Inferior parietal cortex (tissue), 1 donor: ENCODE measurements around the gene HSPG2.
"Not testable (repeated sequence)": the region's sequence is repeated elsewhere in the genome, so short reads cannot be mapped to it uniquely, and the experiment has no call there.

Source experiments
- DNase-seq: peaks from one replicate; pipeline ENCODE4 v3.0.0-alpha.2; 2016; ENCODE audit errors: extremely low spot score

HSPG2 gene

DNA sequence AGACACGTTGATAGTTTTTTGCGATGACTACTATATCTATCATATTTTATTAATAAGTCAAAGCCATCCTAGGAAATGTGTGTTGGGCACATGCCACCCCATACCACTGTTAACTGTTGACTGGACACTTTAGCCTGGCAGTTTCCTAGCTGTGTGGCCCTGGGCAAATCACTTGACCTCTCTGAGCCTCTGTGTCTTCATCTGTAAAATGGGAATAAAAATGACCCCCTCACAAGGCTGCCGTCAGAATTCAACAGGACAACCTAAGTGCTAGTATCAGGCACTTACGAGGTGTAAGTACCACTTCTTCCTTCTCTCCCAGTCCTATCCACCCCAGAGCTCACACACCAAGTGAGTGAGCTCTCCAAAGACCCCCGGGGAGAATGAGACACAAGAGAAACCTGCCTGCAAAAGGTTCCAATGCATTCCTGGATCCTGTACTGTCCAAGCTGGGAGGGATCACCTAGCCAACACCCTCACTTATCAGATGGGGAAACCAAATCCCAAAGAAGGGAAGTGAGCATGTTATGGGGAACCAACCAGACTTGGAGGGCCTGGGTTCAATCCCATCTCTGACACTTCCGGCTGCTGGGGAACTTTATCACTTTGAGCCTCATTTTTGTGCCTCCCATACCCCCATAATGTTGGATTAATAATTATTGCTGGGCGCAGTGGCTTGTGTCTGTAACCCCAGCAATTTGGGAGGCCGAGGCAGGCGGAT is 24.9 kb downstream of the HSPG2 start:
- no peak for DNase-seq

DNA sequence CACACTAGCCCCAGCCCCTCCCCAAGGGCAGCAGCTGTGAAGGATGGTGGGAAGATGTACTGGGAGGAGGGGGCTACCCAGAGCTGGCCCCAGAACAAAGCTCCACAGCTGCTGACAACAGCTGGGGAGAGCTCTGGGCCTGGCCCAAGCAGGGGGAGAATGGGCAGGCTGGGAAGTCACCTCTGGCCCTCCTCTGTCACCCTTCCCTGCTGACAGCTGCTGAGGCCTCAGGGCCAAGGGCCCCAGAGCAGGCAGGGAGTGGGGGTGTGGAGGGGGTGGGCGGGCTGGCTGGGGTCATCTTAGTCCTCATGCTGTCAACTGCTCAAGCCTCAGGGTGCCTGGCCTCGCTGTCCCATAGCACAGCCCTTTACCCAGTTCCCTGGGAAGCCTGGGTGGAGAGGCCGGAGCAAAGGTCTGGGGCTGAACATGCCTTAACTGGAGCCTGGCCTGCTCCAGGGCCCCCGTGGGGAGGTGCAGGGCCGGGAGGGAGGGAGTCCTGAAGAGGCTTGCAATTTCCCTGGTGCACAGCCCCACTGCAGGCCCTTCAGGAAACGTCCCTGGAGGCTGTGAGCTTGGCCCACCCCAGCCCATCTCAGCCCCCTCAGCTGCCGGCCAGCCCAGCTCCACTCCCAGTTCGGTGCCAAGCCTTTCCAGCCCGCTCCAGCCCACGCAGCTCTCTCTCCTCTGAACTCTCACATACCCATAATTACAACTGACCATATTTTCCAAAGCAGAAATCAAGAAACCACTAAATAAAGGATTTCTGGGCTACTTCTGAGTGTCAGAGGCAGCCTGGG is 25.7 kb downstream of the HSPG2 start:
- DNase-seq: no peak

DNA sequence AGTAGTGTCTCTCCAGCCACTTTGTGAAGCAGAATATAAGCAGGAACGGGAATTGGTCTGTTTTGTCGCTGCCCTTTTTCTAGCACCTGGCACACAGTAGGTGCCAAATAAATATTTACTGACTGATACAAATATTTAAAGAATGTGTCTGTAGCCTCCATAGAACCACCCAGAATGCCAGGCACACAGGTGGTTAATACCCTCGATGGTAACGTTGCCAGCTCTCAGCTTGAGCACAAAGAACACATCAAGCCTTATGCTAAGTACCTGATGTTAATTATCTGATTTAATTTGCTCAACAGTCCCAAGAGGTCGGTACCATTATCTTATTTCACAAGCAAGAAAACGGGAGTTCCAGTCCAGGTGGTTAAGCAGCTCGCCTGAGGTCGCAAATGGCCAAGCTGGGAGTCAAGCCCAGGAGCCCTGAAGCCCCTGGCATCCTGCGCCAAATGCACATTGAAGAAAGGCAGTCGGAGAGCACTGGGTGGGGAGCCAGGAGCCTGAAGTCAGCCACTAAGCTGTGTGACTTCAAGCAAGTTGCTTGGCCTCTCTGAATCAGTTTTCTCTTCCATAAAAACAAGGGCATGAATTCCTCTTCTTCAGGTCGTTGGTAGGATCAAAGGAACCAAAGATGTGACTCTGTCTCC is 26.4 kb downstream of the HSPG2 start:
- no peak for DNase-seq

DNA sequence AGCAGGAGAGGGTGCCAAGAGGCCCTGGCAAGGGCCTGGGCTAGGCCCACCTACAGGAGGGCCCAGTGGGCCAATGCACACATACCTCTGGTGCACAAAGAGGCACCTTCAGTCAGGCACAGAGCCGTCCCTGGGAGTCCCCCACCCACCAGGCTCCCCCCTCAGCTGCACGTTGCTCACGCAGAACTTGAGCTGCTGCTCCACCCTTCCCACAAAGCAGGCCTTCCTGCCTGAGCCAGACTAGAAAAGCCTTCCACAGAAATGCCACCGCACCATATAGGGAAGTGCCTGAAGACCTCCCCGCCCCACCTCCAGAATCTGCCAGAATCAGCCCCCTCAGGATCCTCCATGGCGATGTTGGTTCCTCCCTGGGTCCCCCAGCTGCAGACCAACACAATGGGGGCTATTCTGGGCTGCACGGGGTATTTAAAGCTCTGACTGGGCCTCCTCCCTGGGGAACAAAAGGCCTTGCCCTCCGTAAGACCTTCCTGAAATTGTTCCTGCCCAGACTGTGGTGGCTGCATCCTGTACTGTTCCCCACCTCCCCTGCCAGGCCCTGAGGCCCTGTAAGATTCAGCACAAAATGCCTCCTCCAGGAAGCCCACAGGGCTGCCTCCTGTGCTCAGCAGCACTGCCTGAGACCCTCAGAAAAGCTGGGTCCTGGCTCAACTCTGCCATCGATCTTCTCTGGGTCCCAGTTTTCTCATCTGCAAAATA is 27.2 kb downstream of the HSPG2 start:
- DNase-seq: no peak

DNA sequence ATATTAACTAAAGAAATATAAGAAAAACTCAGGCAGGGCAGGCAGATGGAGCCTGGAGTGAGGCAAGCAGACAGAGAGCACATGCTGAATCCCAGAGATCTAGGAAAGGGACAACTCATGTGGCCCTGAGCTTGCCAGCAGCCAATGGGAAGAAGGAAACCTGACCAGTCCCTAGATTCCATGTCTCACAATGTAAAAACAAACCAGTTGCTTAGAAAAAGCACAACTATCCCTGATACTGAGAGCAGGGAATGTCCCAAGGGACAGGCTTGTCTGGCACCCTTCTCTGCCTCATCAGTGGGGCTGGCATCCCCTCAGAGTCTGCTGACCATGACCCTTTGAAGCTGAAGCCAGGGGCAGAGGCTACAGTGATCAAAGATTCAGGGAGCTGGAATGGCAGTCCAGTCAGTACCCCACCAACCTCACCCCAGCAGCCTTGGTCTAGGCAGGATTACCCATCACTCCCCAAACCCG is 27.8 kb downstream of the HSPG2 start:
- DNase-seq: no peak

DNA sequence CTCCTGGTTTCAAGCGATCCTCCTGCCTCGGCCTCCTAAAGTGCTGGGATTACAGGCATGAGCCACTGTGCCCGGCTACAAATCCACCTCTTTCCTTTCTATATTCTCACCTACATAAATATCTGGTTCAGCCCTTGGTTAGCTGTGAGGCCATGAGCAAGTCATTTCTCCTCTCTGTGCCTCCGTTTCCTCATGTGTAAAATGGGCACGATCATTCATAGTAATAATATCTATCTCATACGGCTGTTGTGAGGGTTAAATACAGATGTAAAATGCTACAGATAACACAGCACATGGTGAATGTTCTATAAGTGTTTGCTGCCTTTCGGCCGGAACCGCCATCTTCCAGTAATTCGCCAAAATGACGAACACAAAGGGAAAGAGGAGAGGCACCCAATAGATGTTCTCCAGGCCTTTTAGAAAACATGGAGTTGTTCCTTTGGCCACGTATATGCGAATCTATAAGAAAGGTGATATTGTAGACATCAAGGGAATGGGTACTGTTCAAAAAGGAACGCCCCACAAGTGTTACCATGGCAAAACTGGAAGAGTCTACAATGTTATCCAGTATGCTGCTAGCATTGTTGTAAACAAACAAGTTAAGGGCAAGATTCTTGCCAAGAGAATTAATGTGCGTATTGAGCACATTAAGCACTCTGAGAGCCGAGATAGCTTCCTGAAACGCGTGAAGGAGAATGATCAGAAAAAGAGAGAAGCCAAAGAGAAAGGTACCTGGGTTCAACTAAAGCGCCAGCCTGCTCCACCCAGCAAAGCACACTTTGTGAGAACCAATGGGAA is 29.2 kb downstream of the HSPG2 start:
- not testable (repeated sequence) for DNase-seq

DNA sequence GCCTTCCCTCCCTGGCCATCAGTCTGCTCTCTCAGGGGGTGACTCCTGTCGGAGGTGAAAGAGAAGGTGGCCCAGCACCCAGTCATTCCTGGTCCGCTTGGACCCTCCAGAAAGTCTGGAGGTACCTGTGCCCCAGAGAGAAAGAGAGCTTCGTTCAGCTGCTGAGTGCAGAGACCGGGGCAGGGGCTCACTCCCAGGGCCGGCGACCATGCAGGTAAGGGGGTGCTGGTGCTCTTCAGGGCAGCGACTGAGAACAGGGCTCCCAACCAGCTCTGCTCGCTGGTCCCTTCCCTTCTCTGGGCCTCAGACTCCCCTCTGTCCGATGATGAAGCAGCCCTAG is 30.1 kb downstream of the HSPG2 start:
- DNase-seq: no peak

DNA sequence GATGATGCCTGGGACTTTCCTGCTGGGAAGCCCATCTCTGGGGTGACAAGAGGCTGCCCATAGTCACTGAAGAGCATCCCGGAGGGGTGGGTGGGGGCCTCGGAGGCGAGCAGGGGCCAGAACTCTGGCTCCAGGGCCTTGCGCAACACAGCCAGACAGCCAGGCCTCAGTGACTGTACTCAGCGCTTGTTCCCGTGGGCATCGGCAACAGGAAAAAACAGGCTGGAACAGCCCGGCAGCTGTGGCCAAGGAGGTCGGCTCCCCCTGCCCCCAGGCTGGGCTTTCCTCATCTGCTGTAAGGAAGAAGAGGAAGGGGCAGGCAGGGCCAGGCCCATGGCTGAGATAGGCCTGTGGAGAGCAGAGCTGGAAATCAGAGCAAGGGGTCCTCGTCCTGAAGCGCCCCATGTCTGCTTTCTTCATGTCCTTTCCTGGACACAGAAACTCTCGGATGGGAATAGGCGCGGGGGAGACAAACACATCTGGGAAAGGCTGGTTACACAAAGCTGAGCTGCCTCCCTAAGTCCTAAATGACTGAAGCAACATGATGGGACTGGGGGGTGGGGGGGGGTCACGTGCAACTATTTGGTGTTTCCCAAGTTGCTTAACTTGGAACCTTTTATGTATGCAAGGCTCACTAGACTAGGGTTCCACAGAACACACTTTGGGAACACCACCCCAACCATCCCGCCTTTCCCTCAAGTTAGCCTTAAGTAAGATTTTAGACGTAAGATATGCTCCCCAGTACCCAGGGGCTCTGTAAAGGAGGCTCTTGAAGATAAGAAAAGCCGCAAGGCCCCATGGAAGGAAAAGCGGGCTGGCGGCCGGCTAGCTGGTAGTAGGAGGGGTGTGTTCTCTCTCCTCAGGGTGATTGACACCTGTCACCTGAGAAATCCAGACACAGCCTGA is 30.7 kb downstream of the HSPG2 start:
- peak; percentile 41 for DNase-seq

DNA sequence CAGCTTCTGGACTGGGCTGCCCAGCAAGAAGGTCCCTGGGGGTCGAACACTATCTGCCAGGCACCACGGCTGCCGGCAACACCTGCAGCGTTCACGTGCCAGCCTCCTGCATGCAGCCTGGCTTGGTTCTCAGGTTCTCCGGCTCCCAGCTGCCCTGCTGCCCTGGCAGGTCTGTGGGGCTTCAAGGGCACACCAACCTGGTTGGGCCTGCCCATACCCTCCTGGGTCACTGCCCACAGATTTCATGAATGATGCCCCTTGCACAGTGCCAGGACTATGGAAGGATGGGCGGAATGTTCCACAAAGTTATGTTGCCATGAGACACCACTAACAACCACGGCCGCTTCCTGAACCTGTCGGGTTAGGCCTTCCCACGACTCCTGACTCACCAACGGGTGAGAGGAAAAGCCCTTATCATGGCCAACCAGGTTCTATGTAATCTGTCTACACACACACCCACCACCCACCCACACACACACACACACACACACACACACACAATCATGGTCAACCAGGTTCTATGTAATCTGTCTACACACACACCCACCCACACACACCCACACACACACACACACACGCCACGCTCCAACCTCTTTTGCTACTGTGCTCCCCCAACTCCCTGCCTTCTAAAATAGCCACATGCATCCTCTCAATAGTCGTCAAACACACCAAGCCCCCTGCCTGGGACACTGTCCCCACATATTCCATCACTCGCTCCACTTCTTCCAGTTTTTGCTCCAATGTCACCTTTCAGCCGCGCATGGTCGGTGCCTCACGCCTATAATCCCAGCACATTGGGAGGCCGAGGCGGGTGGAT is 32.2 kb downstream of the HSPG2 start:
- peak; percentile 56 for DNase-seq

DNA sequence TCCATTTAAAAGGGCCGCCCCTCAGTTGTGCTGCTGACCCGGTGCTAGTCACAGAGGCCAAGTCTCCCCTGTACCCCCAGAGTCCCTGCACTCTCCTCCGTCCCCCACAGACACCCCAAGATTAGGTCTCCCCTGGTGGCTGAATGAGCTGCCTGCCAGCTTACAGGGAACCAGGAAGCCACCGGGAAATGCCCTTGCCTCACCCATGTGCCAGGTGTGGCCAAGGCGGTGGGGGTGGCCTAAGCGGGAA is 32.7 kb downstream of the HSPG2 start:
- DNase-seq: no peak

DNA sequence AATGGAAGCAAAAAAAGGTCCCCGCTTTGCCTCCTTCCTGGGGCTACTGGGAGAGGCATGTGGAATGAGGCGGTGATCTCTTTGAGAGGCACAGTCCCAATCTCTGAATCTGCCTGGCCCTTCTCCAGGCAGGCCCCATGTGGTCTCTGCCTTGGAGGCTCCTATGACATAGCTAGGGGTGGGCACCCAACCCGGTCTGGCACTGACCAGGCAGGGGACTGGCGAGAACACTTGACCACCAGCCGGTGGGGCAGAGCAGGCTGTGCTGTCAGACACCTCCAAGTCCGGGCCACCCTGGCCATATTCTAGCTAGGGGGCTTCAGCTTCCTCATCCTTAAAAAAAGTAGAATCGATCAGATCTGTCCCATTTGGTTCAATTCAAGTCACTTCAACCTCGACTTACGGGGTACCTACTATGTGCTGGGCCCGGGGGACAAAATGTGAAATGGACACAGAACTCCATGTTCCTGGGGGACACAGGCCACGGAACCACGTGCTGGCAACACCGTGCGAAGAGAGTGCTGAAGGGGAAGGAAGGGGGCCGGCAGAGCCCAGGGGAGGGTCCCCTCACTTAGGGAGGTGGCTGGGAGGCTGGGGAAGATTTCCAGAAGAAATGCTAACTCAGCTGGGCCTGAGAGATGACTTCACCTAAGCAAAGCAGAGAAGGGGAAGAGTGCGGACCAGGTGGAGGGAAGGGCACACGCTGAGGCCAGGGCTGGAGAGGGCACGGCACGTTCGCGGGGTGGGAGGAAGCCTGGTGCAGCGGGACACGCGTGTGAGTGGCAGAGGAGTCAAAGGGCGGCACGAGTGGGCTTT is 33.3 kb downstream of the HSPG2 start:
- DNase-seq: no peak

DNA sequence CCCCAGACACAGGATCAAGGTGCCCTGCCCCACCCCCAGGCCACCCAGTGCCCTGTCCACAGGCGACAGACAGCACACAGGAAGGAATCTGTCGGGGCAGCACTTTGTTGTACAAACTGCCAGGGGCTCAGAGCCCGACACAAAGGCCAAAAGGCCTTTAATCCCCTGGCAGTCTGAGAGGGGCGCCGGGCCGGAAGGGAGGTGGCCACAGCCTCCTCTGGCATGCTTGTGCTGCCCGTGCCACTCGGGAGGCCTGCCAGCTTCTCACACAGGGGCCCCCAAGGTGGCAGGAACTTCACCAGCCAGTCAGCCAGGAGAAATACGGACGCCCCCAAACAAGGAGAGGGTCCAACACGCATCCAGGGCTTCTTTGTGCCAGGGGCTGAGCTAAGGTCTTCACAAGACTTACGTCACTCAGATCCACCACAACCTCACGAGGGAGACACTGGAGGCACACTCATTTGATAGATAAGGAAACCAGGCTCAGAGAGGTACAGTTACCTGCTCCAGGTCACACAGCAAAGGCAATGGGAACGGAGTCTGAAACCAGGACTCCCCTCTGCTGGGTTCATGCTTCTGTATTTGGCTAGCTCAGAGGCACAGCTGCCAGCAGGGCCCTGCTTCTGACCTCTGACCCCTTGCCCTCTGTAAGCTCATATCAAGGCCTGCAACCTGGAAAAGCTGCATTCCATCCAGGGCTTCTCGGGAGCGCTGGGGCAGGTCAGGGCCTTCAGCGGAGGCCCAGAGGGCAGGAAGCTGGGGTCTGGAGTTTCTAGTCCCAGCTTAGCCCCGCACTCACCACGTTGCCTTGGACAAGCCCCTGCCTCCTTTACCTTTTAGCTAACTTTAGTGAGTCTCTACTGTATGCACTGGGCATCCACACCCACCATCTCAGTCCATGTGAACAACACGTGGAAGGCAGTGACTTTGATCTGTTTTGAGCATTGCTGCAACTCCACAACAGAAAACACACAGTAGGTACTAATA is 34.8 kb downstream of the HSPG2 start:
- no peak for DNase-seq

DNA sequence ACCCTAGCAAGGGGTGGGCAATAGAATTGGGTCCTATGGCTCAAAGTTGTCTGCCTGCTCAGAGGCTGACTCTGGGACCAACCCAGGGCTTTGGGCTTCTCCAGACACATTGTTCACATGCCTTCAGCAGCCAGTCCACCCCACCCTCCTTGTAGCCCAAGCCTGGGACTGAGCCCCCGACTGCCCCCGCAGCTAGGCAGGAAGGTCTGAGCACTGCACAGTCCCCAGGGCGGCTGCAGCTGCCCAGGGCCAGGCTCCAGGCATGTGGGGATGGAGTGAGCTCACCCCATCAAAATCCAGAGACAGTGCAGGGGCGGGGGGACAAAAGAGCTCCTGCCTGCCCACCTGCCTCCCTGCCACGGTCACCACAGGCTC is 35.6 kb downstream of the HSPG2 start:
- no peak for DNase-seq

DNA sequence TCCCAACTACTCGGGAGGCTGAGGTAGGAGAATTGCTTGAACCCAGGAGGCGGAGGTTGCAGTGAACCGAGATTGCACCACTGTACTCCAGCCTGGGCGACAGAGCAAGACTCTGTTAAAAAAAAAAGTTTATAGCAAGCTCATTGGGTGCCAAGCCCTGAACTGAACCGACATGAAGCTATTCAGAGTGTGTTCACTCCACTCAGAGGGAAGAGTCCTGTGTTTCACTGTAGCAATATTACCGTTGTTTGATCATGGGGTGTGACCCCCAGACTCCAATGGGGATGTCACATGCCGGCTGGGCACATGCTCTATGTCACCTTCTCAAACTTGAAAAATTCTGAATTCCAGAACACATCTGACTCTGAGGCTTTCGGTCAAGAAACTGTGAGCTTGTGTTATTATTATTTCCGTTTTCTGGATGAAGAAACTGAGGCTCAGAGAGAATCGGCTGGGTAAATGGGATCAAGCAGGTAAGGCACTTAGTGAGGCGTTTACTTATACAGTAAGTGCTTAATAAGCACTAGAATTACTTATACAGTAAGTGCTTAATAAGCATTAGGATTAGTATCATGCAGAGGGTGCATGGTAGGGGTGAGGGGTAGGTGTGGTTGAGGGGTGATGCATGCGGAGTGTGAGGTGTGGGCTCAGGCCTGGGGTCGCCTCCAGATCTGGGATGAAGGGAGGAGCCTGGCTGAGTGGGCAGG is 36.2 kb downstream of the HSPG2 start:
- DNase-seq: no peak

DNA sequence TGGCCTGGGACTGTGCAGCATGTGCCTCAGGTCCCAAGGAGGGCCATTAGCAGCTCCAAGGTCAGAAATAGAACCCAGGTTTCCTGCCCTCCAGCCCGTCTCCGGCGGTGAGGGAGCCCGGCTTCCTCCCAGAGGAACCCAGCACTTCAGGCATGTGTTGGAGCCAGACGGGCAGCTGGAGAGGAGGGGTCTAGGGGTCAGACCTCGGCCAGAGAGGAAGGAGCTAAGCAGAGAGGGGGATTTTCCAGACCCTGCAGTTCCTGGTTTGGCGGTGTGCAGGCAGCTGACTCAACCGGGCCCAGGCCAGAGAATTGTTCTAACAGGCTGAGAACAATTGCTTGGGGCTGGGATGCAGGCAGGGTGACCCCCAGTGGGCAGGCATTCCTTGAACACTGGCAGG is 37.1 kb downstream of the HSPG2 start:
- DNase-seq: no peak

DNA sequence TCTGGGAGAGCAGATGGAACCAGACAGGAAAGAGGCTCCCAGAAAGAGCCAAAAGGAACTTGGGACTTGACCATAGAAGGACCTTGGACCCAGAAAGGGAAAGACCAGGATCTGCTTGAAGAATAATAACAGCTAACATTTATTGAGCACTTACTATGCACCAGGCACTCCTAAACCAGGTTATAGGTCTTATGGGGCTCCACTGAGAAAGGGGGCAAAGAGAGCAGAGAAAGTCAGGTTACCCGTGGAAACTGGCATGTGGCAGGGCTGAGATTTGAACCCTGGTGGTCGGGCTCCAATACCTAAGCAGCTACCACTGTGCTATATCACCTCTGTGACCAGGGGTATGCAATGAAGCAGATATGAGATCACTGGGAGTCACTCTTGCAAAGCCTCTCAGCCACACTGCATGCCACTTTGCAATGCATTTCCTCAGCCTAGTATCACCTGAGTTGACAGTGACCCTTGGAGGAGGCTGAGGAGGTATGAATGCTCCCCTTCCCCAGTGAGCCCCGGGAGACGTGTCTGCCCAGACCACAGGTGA is 37.8 kb downstream of the HSPG2 start:
- no peak for DNase-seq
